ENCODE data around the gene CD300H. TPM values are rescaled to one million over a fixed set of nuclear protein-coding genes. Genes with fewer than 3 reads are reported as not detected.
A peak's percentile ranks its signal among the peaks of the same experiment; 100 is the strongest.

Gene CD300H
- total RNA-seq, 1 experiment from 2014 or later, result not detected

DNA sequence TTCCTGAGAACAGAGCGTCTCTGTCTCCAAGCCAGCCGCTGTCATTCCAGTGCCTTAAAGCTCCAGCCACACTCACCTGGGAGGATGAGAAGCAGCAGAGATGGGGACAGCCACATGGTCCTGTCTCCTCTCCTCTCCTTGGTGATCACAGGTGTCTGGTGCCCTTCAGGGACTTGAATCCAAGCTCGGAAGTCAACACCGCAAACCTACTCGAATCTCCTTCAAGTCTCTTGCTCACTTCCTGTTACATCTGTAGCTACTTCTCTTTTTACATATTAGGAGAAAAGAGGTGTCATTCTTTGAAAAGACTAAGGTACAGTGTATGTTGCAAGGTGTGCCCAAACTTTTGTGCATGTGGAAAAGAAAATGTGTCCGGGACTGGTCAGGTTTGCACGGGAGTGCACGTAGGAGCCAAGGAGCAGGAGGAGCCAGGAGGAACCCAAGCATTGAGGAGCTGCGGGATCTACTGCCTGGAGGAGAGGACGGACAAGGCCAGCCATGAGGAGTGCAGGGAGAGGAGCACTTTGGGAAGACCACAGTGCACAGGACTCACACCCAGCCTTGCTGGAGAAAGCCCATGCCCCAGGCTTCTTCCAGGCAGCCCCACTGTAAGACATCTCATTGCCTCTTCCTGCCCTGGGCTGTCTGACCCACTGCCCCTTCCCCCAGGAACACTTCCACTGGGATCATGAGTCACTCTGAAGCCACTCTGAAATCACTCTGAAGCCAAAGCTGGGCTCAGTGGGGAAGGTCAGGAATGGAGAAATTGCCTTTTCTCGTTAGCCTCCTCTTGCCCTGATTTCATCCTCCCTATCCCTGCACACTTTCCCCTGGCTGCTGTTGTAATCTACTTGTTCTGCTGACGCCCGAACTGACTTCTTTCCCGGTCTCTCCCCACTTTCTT is 25.0 kb upstream of the CD300H start, which contains the start of gene CD300LD:
TSS of gene CD300LD (minus strand) at position 197 of the 904 bp plus-strand sequence. CDS start at position 116, 81 bp downstream.
- Histone ChIP-seq H3K4me1 (ENCODE audit: control insufficient read depth, insufficient read depth, low read length) (no peaks in the 10 kb centered on the region), H3K27ac (ENCODE audit: low read length) (no peak within 1 kb of the TSS), H3K4me3 (ENCODE audit: low read depth in 2 of 2, low read length in 2 of 2) (no peak within 1 kb of the TSS), H3K36me3 (ENCODE audit: control insufficient read depth, insufficient read depth, low read length) (no peaks in the 10 kb centered on the region), H3K27me3 (ENCODE audit: control insufficient read depth, insufficient read depth, low read length) (peaks cover 5% of the 10 kb centered on the region; the same call in 1 of the 2 replicates), H3K9me3 (ENCODE audit: control insufficient read depth, insufficient read depth, low read depth, low read length) (no peaks in the 10 kb centered on the region)
- ChIA-PET POLR2A (interaction anchor here (0.6 kb wide), 1 partner anchor 182 kb away, joined by 9 read pairs; no protein-coding TSS in a partner anchor), CTCF (interaction anchor here (1.0 kb wide), 1 partner anchor 26 kb away, joined by 3 read pairs; no protein-coding TSS in a partner anchor)
- BruUV-seq (replicated peaks), result no TSS peak
- intact Hi-C loops (cut with micrococcal nuclease; ENCODE audit: unreplicated experiment) (no loop called here), in situ Hi-C loops (cut with HindIII; ENCODE audit: low pct_unique_long_range_greater_than_20kb, low sequenced_read_pairs) (no loop called here)
- no peak for TF ChIP-seq TCF7L2 (IDR thresholded peaks at IDR 0.05; ENCODE audit: low read depth, low read length)
- TF ChIP-seq SIN3A (IDR thresholded peaks at IDR 0.05; ENCODE audit: borderline replicate concordance, insufficient read depth, low read depth, low read length), result no peak
- no peak for DNase-seq (ENCODE audit: low read depth, low spot score)
- peak; percentile 66 for ATAC-seq

DNA sequence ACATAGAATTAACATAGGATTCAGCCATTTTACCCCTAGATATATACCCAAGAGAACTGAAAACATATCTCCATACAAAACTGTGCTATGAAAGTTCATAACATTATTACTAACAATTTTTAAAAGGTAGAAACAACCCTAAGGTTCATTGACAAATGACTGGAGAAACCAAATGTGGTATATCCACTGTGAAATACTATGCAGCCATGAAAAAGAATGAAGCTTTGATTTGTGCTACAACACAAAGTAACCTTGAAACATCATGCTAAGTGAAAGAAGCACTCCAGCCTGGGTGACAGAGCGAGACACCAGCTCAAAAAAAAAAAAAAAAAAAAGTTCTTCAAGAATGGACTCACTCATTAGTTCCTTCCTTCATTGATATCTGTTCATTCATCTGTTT is 24.2 kb upstream of the CD300H start:
- no TSS peak for BruUV-seq (replicated peaks)
- H3K36me3 ChIP-seq (ENCODE audit: control insufficient read depth, insufficient read depth, low read length), result no peaks in the 10 kb centered on the region
- H3K27me3 ChIP-seq (ENCODE audit: control insufficient read depth, insufficient read depth, low read length), result peaks cover 8% of the 10 kb centered on the region; the same call in 1 of the 2 replicates
- H3K4me3 ChIP-seq (ENCODE audit: low read depth in 2 of 2, low read length in 2 of 2), result no peak overlapping the region
- ChIA-PET POLR2A (no interaction called here), CTCF (interaction anchor here (0.6 kb wide), 1 partner anchor 37 kb away, joined by 8 read pairs; no protein-coding TSS in a partner anchor)
- in situ Hi-C loops (cut with HindIII; ENCODE audit: low pct_unique_long_range_greater_than_20kb, low sequenced_read_pairs) (no loop called here), intact Hi-C loops (cut with micrococcal nuclease; ENCODE audit: unreplicated experiment) (no loop called here)
- TF ChIP-seq, protein P1, sequence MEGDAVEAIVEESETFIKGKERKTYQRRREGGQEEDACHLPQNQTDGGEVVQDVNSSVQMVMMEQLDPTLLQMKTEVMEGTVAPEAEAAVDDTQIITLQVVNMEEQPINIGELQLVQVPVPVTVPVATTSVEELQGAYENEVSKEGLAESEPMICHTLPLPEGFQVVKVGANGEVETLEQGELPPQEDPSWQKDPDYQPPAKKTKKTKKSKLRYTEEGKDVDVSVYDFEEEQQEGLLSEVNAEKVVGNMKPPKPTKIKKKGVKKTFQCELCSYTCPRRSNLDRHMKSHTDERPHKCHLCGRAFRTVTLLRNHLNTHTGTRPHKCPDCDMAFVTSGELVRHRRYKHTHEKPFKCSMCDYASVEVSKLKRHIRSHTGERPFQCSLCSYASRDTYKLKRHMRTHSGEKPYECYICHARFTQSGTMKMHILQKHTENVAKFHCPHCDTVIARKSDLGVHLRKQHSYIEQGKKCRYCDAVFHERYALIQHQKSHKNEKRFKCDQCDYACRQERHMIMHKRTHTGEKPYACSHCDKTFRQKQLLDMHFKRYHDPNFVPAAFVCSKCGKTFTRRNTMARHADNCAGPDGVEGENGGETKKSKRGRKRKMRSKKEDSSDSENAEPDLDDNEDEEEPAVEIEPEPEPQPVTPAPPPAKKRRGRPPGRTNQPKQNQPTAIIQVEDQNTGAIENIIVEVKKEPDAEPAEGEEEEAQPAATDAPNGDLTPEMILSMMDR (IDR thresholded peaks at IDR 0.05), result no peak
- no peak for TF ChIP-seq SIN3A (IDR thresholded peaks at IDR 0.05; ENCODE audit: borderline replicate concordance, insufficient read depth, low read depth, low read length)
- no peak for TF ChIP-seq TCF7L2 (IDR thresholded peaks at IDR 0.05; ENCODE audit: low read depth, low read length)
- TF ChIP-seq POLR2AphosphoS5 (IDR thresholded peaks at IDR 0.05; ENCODE audit: low read depth, low read length), result no peak
- TF ChIP-seq, protein P2, sequence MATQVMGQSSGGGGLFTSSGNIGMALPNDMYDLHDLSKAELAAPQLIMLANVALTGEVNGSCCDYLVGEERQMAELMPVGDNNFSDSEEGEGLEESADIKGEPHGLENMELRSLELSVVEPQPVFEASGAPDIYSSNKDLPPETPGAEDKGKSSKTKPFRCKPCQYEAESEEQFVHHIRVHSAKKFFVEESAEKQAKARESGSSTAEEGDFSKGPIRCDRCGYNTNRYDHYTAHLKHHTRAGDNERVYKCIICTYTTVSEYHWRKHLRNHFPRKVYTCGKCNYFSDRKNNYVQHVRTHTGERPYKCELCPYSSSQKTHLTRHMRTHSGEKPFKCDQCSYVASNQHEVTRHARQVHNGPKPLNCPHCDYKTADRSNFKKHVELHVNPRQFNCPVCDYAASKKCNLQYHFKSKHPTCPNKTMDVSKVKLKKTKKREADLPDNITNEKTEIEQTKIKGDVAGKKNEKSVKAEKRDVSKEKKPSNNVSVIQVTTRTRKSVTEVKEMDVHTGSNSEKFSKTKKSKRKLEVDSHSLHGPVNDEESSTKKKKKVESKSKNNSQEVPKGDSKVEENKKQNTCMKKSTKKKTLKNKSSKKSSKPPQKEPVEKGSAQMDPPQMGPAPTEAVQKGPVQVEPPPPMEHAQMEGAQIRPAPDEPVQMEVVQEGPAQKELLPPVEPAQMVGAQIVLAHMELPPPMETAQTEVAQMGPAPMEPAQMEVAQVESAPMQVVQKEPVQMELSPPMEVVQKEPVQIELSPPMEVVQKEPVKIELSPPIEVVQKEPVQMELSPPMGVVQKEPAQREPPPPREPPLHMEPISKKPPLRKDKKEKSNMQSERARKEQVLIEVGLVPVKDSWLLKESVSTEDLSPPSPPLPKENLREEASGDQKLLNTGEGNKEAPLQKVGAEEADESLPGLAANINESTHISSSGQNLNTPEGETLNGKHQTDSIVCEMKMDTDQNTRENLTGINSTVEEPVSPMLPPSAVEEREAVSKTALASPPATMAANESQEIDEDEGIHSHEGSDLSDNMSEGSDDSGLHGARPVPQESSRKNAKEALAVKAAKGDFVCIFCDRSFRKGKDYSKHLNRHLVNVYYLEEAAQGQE (IDR thresholded peaks at IDR 0.05; ENCODE audit: insufficient read depth in 1 of 2, low read depth in 2 of 2, low read length in 1 of 2), result no peak
- no peak overlapping the region for H3K27ac ChIP-seq (ENCODE audit: low read length)
- DNase-seq (ENCODE audit: low read depth, low spot score), result no peak
- no peaks in the 10 kb centered on the region for H3K4me1 ChIP-seq (ENCODE audit: control insufficient read depth, insufficient read depth, low read length)
- no peak for ATAC-seq
- H3K9me3 ChIP-seq (ENCODE audit: control insufficient read depth, insufficient read depth, low read depth, low read length), result no peaks in the 10 kb centered on the region
